ENCODE data around the gene FTO.

Gene FTO

GRCh38 chr16:53914736-53915135 lies 210.8 kb downstream of the FTO start:
- DNase-seq (no peak), ATAC-seq (replicated peaks) (no peak)
- Mint-ChIP-seq H3K4me1 (peaks cover 3 to 5% of the 10 kb centered on the region in 2 donors), H3K4me3 (no peak overlapping the region), H3K27me3 (no peaks in the 10 kb centered on the region), H3K27ac (no peak overlapping the region), H3K36me3 (peaks cover 0 to 4% of the 10 kb centered on the region in 2 donors), H3K9me3 (no peaks in the 10 kb centered on the region)

GRCh38 chr16:53915452-53916160 lies 211.7 kb downstream of the FTO start:
- ATAC-seq (replicated peaks) (no peak), DNase-seq (no peak)
- no peaks in the 10 kb centered on the region for H3K9me3 Mint-ChIP-seq
- no peak overlapping the region for H3K4me3 Mint-ChIP-seq
- H3K27me3 Mint-ChIP-seq: no peaks in the 10 kb centered on the region
- H3K27ac Mint-ChIP-seq: no peak overlapping the region
- H3K4me1 Mint-ChIP-seq: peaks cover 3 to 5% of the 10 kb centered on the region in 2 donors
- peaks cover 0 to 4% of the 10 kb centered on the region in 2 donors for H3K36me3 Mint-ChIP-seq

DNA sequence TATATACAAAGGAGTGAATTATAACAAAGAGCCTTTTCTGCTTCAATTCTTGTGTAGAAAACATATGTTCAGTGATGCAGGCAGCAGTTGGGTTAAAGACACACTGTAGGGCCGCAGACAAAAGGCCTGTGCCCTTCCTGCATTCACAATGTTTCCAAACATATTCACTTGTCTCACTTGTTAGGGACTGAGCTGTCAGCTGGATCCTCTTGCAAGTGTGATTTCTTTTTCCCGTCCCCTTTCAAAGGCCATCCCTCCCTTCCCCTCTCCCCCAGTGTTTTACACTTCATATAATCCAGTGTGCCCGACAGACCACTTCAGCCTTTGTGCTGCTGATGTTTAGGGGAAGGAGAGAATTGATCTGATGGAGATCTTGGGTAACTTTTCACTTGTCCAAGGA lies 217.0 kb downstream of the FTO start:
- ATAC-seq (replicated peaks): no peak
- H3K4me1 Mint-ChIP-seq: no peaks in the 10 kb centered on the region
- H3K27ac Mint-ChIP-seq: no peak overlapping the region
- DNase-seq: no peak
- peaks cover 0 to 4% of the 10 kb centered on the region in 2 donors for H3K36me3 Mint-ChIP-seq
- no peaks in the 10 kb centered on the region for H3K27me3 Mint-ChIP-seq
- no peak overlapping the region for H3K4me3 Mint-ChIP-seq
- no peaks in the 10 kb centered on the region for H3K9me3 Mint-ChIP-seq

DNA sequence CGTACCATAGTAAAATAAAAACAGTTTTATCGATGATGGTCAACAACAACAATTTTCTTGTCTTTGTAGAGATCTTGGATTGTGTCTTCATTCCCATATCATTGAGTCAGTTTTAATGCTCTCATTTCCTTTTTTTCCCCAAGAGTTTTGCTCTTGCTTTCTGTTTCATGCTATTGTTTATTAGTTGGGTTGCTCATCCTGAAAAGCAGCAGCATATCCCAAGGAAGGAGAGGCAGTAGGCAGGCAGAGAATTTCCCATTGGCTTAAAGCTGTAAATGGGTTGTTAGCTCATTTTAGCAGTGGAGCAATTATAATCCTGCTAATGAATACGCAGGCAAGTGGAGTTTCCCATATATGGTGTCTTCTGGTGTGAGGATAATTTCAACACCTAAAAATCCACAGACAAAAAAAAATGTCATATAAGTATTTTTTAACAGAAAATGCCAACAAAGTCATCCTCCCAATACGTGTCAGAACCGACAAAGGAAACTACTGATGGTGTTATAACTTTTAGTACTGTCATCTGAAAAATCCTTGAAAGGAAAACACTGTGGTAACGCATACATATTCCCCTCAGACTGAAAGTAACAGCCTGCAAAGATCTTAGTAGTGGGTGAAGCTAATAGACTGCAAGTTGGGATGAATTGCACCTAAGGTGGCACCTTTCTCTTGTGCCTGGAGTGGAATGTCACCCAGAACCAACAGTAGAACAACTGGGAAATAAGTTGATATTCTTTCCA lies 218.3 kb downstream of the FTO start:
- DNase-seq (no peak), ATAC-seq (replicated peaks) (no peak)
- H3K27me3 Mint-ChIP-seq: no peaks in the 10 kb centered on the region
- H3K4me1 Mint-ChIP-seq: no peaks in the 10 kb centered on the region
- H3K4me3 Mint-ChIP-seq: no peak overlapping the region
- no peak overlapping the region for H3K27ac Mint-ChIP-seq
- H3K9me3 Mint-ChIP-seq: no peaks in the 10 kb centered on the region
- peaks cover 0 to 4% of the 10 kb centered on the region in 2 donors for H3K36me3 Mint-ChIP-seq

DNA sequence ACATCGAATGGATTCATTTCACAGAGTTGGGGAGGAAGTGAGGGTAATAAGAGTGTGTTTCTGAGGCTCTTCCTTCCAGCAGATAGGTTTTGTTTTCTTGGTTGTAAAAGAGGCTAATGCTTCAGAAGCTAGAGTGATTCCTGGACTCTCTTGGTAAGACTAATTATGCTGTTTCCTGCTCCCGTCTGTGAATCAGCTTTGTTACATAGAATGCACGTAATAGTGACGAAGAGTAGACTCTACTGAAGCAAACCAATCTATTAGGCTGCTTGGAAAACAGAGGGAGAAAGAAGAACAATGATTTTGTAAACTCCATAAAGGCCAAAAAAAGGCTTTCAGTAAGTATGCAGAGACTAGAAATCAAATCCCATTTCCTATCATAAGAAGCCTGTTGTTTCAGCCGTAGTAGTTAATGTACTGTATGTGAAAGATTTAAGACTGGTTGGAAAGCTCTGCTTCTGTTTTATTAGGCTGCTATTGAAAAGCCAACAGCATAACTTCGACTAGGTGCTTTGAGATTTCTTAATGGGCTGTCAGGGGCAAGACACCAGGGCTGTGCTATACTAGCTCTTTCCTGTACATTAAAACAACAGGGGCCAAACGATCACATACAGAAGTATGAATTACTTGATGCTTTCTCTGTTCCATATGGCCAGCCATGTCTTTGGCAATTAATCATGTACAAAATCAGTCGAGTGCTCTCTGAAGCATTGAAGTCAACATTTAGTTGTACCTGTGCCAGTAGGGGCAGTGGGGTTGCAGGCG lies 219.0 kb downstream of the FTO start:
- H3K4me1 Mint-ChIP-seq: no peaks in the 10 kb centered on the region
- no peak for DNase-seq
- H3K4me3 Mint-ChIP-seq: no peak overlapping the region
- peaks cover 0 to 4% of the 10 kb centered on the region in 2 donors for H3K36me3 Mint-ChIP-seq
- no peak overlapping the region for H3K27ac Mint-ChIP-seq
- ATAC-seq (replicated peaks): no peak
- H3K27me3 Mint-ChIP-seq: no peaks in the 10 kb centered on the region
- H3K9me3 Mint-ChIP-seq: no peaks in the 10 kb centered on the region

GRCh38 chr16:53924331-53925106 lies 220.6 kb downstream of the FTO start:
- Mint-ChIP-seq H3K36me3 (no peaks in the 10 kb centered on the region), H3K9me3 (no peaks in the 10 kb centered on the region), H3K4me3 (no peak overlapping the region), H3K4me1 (no peaks in the 10 kb centered on the region), H3K27me3 (no peaks in the 10 kb centered on the region), H3K27ac (no peak overlapping the region)
- ATAC-seq (replicated peaks): no peak
- no peak for DNase-seq

DNA sequence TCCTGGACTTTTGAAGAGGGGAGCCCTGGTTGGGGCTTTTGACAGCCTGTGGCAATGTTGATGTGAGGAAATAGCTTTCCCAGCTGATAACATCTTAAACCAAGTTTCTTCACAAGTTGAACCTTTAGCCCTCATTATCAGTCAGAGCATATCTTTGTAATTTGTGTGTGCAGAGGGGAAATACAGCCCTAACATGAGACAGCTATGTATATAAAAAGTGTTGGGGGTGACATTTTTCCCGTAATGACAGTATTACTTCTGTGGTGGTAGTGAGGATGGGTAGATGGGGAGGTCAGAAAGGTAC lies 221.1 kb downstream of the FTO start:
- no peaks in the 10 kb centered on the region for H3K36me3 Mint-ChIP-seq
- DNase-seq (no peak), ATAC-seq (replicated peaks) (no peak)
- H3K27me3 Mint-ChIP-seq: no peaks in the 10 kb centered on the region
- no peak overlapping the region for H3K4me3 Mint-ChIP-seq
- no peak overlapping the region for H3K27ac Mint-ChIP-seq
- no peaks in the 10 kb centered on the region for H3K4me1 Mint-ChIP-seq
- no peaks in the 10 kb centered on the region for H3K9me3 Mint-ChIP-seq

- Mint-ChIP-seq H3K9me3 (no peaks in the 10 kb centered on the region), H3K4me1 (no peaks in the 10 kb centered on the region), H3K4me3 (no peak overlapping the region), H3K36me3 (no peaks in the 10 kb centered on the region), H3K27ac (no peak overlapping the region), H3K27me3 (no peaks in the 10 kb centered on the region)
- ATAC-seq (replicated peaks) (no peak), DNase-seq (no peak)
These were observed 221.6 kb downstream of the FTO start for GRCh38 chr16:53925526-53925925.

DNA sequence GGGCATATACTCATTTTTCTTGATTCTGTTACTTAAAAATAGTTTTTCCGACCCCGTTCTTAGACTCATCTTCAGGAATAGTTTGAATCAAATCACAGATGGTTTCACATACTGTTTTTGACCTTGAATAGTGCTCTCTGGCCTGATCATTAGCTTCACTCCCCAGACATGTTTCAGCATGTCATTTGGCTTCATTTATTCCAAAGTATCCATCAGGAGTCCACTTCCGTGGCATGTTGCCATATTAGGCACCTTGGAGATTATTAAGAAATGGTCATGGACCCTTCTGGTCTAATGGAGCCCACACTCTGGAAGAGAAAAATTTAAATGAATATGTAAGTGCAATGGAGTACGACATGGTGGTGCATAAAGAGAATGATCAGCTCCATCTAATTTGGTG lies 222.3 kb downstream of the FTO start:
- Mint-ChIP-seq H3K4me3 (no peak overlapping the region), H3K36me3 (no peaks in the 10 kb centered on the region), H3K4me1 (no peaks in the 10 kb centered on the region), H3K27ac (no peak overlapping the region), H3K9me3 (no peaks in the 10 kb centered on the region), H3K27me3 (no peaks in the 10 kb centered on the region)
- no peak for ATAC-seq (replicated peaks)
- no peak for DNase-seq

DNA sequence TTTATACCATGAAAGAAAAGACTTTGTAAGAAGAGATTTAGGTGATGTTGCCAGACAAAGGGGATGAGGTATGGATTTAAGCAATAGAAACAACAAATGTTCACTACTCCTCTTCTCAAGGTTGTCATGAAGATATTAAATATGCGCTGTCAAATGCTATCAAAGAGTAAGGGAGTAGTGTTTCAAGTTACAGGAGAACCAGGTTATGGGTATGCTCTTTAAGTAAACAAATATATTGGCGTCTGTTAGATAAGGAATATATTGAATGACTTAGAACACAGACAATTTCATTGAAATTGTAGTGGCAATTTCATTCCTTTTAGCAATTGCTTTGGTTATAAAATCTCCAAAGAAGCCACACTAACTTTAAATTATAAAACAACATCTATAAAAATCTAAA lies 229.0 kb downstream of the FTO start:
- Mint-ChIP-seq H3K27ac (no peak overlapping the region), H3K36me3 (peaks cover 18 to 32% of the 10 kb centered on the region in 2 donors), H3K4me3 (no peak overlapping the region), H3K27me3 (no peaks in the 10 kb centered on the region), H3K9me3 (no peaks in the 10 kb centered on the region), H3K4me1 (no peaks in the 10 kb centered on the region)
- ATAC-seq (replicated peaks): no peak
- DNase-seq: no peak

- peaks cover 21 to 35% of the 10 kb centered on the region in 2 donors for H3K36me3 Mint-ChIP-seq
- H3K4me3 Mint-ChIP-seq: no peak overlapping the region
- DNase-seq (no peak), ATAC-seq (replicated peaks) (no peak)
- H3K4me1 Mint-ChIP-seq: no peaks in the 10 kb centered on the region
- H3K27ac Mint-ChIP-seq: no peak overlapping the region
- no peaks in the 10 kb centered on the region for H3K27me3 Mint-ChIP-seq
- peaks cover 0 to 1% of the 10 kb centered on the region in 2 donors for H3K9me3 Mint-ChIP-seq
These were observed 229.5 kb downstream of the FTO start for GRCh38 chr16:53933407-53933806.

- H3K4me1 Mint-ChIP-seq: no peaks in the 10 kb centered on the region
- no peak for DNase-seq
- H3K9me3 Mint-ChIP-seq: peaks cover 0 to 3% of the 10 kb centered on the region in 2 donors
- ATAC-seq (replicated peaks): no peak
- no peak overlapping the region for H3K27ac Mint-ChIP-seq
- H3K4me3 Mint-ChIP-seq: no peak overlapping the region
- H3K36me3 Mint-ChIP-seq: peaks cover 32 to 56% of the 10 kb centered on the region in 2 donors
- H3K27me3 Mint-ChIP-seq: no peaks in the 10 kb centered on the region
These were observed 232.1 kb downstream of the FTO start for GRCh38 chr16:53936052-53936451.

DNA sequence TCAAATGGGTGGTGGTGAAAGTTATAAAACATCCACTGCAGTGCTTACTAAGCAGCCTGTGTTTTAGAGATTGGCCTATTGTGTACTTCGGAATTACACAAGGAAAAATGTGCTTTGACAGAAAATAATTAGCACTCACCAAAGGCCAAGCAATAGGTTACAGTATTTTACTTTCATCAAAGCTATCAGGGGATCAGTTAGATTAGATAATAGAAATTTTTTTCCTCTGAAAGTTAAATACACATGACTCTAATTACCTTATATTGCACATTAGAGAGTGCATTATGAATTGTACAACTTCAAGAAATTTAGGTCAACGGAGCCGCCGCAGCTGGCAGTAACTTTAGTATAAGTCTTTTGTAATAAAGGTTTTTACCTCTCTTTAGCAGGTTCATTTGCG lies 232.6 kb downstream of the FTO start:
- no peak for ATAC-seq (replicated peaks)
- Mint-ChIP-seq H3K27me3 (no peaks in the 10 kb centered on the region), H3K4me1 (no peaks in the 10 kb centered on the region), H3K9me3 (peaks cover 0 to 3% of the 10 kb centered on the region in 2 donors), H3K4me3 (no peak overlapping the region), H3K36me3 (peaks cover 32 to 57% of the 10 kb centered on the region in 2 donors), H3K27ac (no peak overlapping the region)
- no peak for DNase-seq

- H3K9me3 Mint-ChIP-seq: peaks cover 0 to 3% of the 10 kb centered on the region in 2 donors
- H3K36me3 Mint-ChIP-seq: peaks cover 38 to 63% of the 10 kb centered on the region in 2 donors
- no peak overlapping the region for H3K27ac Mint-ChIP-seq
- DNase-seq (no peak), ATAC-seq (replicated peaks) (no peak)
- no peak overlapping the region for H3K4me3 Mint-ChIP-seq
- H3K4me1 Mint-ChIP-seq: no peaks in the 10 kb centered on the region
- H3K27me3 Mint-ChIP-seq: no peaks in the 10 kb centered on the region
These were observed 233.4 kb downstream of the FTO start for GRCh38 chr16:53937161-53937880.

All from stimulated activated naive B cell treated with anti-CD40 and anti-IgM and Interleukin-4, amounts not matched to agents 10 μg/mL and 1 μg/mL and 100 μg/mL, for 72 hours (primary cell).